OCI-LY7 (cell line): Measurements from ENCODE around the gene MMP23B. TPM values are rescaled to one million over a fixed set of nuclear protein-coding genes. Genes with fewer than 3 reads are reported as not detected.
A peak's percentile ranks its signal among the peaks of the same experiment; 100 is the strongest.
"Not testable (repeated sequence)": the region's sequence is repeated elsewhere in the genome, so short reads cannot be mapped to it uniquely, and the experiment has no call there.

Experiments
- BruUV-seq: library from RNA; stranded (reverse); fragments of 400-500 nt; replicated peaks from 2 replicates; lab custom pipeline; 2021; lab: Mats Ljungman, UMichigan
- CTCF ChIA-PET: fragments of 300-600 bp; sonication (Branson Sonifier 250); formaldehyde crosslinking; loops from one replicate; lab custom pipeline; 2022; ENCODE audit warnings: antibody characterized with exemption; ENCODE audit not compliant: unreplicated experiment; lab: Charles Lee
- POLR2A ChIA-PET: fragments of 300-600 bp; sonication (Branson Sonifier 250); formaldehyde crosslinking; loops from one replicate; lab custom pipeline; 2022; ENCODE audit warnings: antibody characterized with exemption; lab: Charles Lee
- DNase-seq: peaks from one replicate; pipeline ENCODE4 v3.0.0-alpha.2; 2015; ENCODE audit warnings: low spot score
- H2AFZ ChIP-seq: fragments of 200-600 bp; sonication (generic), shearing (Covaris generic); 2 replicates; pipeline ENCODE4 v1.6.1; 2014; ENCODE audit warnings: mild to moderate bottlenecking, antibody characterized with exemption, low read length, moderate library complexity
- H3K27ac ChIP-seq: fragments of 200-600 bp; sonication (generic); 2 replicates; pipeline ENCODE4 v1.5.1; 2014; ENCODE audit warnings: mixed run types, low read depth, mild to moderate bottlenecking, moderate library complexity, low read length, inconsistent platforms; ENCODE audit not compliant: poor library complexity, severe bottlenecking
- H3K36me3 ChIP-seq: fragments of 200-600 bp; sonication (generic); 2 replicates; pipeline ENCODE4 v1.6.1; 2014; ENCODE audit warnings: mild to moderate bottlenecking, antibody characterized with exemption, low read length, moderate library complexity, mixed read lengths; ENCODE audit not compliant: insufficient read depth
- H3K4me1 ChIP-seq: fragments of 200-600 bp; sonication (generic); 2 replicates; pipeline ENCODE4 v1.5.1; 2014; ENCODE audit warnings: mild to moderate bottlenecking, low read length; ENCODE audit not compliant: insufficient read depth, poor library complexity, severe bottlenecking
- H3K4me2 ChIP-seq: fragments of 200-600 bp; sonication (generic); 2 replicates; pipeline ENCODE4 v1.6.1; 2014; ENCODE audit warnings: mild to moderate bottlenecking, low read length
- H3K4me3 ChIP-seq: fragments of 200-600 bp; sonication (generic); 2 replicates; pipeline ENCODE4 v1.5.1; 2014; ENCODE audit warnings: mild to moderate bottlenecking, low read depth, low read length; ENCODE audit not compliant: poor library complexity, severe bottlenecking
- H3K79me2 ChIP-seq: fragments of 200-600 bp; sonication (generic); 2 replicates; pipeline ENCODE4 v1.6.1; 2016; ENCODE audit warnings: low read depth, mild to moderate bottlenecking, low read length, moderate library complexity, mixed read lengths; ENCODE audit not compliant: insufficient read depth
- H3K9me2 ChIP-seq: fragments of 200-600 bp; sonication (generic); 2 replicates; pipeline ENCODE4 v1.6.1; 2016; ENCODE audit warnings: mild to moderate bottlenecking, low read length, mixed read lengths; ENCODE audit not compliant: insufficient read depth
- H3K9me3 ChIP-seq: fragments of 200-600 bp; sonication (generic); 2 replicates; pipeline ENCODE4 v1.6.1; 2014; ENCODE audit warnings: mild to moderate bottlenecking, mixed run types, low read length, mixed read lengths
- H4K20me1 ChIP-seq: fragments of 200-600 bp; sonication (generic); 2 replicates; pipeline ENCODE4 v1.6.1; 2014; ENCODE audit warnings: mild to moderate bottlenecking, antibody characterized with exemption, low read length, moderate library complexity, mixed read lengths; ENCODE audit not compliant: insufficient read depth
- CTCF ChIP-seq: fragments of 200-600 bp; sonication (generic); conservative IDR thresholded peaks from 2 replicates; pipeline ENCODE4 v1.5.1; 2014; ENCODE audit warnings: mild to moderate bottlenecking, antibody characterized with exemption, low read length, moderate library complexity, mixed read lengths
- intact Hi-C: fragments of 100-400 bp; cut with micrococcal nuclease; formaldehyde crosslinking; loops from one replicate; pipeline ENCODE4 v1.10.0; 2022; ENCODE audit not compliant: unreplicated experiment
- total RNA-seq, 2 experiments: library from RNA; depleted of rRNA in 1 of 2; stranded (reverse); fragments of >200 nt in 1 of 2; shearing (Covaris generic) in 1 of 2; gene quantifications; 2 replicates each; pipeline ENCODE4 v1.2.3, GENCODE V29; 2014 to 2022

Gene MMP23B
- total RNA-seq, 2 experiments from 2014 or later: 2.2 to 7.6 TPM

- H3K4me2 ChIP-seq, H3K9me3 ChIP-seq, H3K9me2 ChIP-seq, H3K27ac ChIP-seq, H4K20me1 ChIP-seq, CTCF ChIA-PET, BruUV-seq, H3K4me3 ChIP-seq, POLR2A ChIA-PET, DNase-seq, H2AFZ ChIP-seq, H3K79me2 ChIP-seq, H3K4me1 ChIP-seq, intact Hi-C loops: not testable (repeated sequence)
- H3K36me3 ChIP-seq: peaks cover 56% of the 10 kb centered on the region
Measured at GRCh38 chr1:1646326-1646725, 14.4 kb downstream of the MMP23B start.

DNA sequence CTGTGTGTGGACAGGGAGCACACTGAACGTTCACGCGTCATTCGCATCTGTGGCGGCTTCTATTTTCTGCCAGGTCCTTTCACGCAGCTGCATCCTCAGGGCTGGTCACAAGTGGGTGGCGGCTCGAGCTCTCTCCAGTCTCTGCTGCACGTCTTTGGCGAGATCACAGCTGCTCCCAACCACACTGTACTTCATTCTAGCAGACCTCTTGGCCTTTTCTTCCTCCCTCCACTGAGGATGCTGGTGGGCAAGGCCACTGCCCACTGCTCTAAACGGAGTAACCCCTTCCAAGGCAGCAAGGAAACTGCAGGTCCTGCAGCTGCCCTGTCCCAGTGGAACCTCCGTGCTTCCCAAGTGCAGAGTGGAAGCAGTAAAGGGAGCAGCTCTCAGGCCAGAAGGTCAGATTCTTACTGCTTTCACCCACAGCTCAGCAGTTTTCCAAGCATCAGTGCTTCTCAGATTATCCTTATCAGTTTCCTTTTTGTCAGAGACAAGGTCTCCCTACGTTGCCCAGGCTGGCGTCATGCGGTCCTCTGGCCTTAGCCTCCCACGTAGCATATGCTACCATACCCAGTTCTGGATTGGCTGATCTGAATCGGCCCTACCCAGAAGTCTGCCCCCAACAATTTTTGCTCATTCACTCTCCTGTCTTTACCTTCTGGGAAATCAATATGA is 15.7 kb downstream of the MMP23B start:
- H4K20me1 ChIP-seq, H3K9me3 ChIP-seq, H3K4me2 ChIP-seq, CTCF ChIA-PET, H2AFZ ChIP-seq, DNase-seq, POLR2A ChIA-PET, H3K27ac ChIP-seq, H3K9me2 ChIP-seq, H3K79me2 ChIP-seq, BruUV-seq, H3K4me1 ChIP-seq, intact Hi-C loops, H3K4me3 ChIP-seq: not testable (repeated sequence)
- H3K36me3 ChIP-seq: peaks cover 70% of the 10 kb centered on the region

DNA sequence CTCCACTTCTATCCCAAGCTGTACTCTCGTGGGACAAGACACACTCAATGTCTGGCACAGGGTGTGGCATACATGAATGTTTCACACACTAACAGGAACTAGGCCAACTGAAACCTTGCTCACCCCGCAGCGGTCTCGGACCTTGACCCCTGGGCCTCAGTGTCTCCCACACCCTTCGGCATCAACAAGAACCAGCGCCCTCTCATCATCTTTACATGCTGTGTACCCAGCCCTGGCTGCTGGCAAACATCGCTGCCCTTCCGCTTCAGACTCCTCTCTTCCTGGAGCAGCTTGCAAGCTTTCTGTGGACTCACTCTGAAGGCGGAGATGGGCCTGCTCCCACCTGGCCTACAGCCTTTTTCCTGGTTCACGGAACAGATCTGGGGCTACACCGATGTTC is 16.3 kb downstream of the MMP23B start:
- H3K4me2 ChIP-seq, CTCF ChIA-PET, H4K20me1 ChIP-seq, intact Hi-C loops, BruUV-seq, DNase-seq, H2AFZ ChIP-seq, H3K9me2 ChIP-seq, H3K4me1 ChIP-seq, POLR2A ChIA-PET, H3K79me2 ChIP-seq, H3K4me3 ChIP-seq, H3K27ac ChIP-seq, H3K9me3 ChIP-seq: not testable (repeated sequence)
- H3K36me3 ChIP-seq: peaks cover 75% of the 10 kb centered on the region

DNA sequence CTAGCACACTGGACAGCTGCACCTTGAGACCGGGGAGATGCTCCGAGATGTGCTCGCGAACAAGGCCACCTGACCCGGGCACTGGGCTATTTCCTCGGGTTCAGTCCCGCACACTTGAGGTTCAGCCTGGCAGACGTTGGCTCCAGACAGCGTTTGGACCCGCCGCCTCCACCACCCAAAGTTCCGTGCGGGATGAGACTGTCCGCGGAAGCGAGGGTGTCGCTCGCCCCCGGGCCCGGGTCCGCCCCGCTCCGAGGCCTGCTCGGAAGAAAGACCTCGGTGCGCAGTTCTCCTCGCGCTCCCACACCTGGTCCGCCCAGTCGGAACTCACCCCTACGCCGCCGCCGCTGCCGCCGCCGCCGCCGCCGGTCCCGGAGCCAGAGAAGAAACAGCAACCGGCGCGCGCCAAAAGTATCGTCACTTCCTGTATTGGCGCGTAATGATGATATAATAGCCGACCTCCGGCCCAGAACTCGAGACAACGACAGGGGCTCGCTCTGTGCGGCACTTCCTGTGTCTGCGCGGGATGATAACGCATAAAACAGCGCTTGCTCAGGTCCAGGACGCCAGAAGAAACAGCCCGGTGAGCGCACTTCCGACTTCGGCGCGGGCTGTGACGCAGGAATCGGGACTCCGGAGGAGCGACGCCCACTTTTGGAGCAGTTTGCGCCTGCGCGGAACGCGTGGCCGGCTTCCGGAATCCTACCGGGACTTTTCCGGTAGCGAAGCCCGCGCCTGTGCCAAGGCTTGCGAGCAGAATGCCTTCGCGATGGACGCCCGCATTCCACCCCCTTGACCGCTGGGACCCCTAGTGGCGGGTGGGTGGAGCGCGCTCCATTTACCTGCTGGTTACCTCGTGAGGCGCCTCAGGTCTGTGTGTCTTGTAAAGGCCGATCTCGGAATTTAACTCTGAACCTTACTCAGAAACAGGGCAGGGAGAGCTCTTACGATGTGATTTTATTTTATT is 26.9 kb downstream of the MMP23B start, which contains the start of gene CDK11B:
Gene CDK11B (minus strand): TSS at position 422 of the 967 bp plus-strand sequence. CDS start 1,519 bp downstream, outside the sequence.
- H4K20me1 ChIP-seq, H3K4me1 ChIP-seq, H3K9me3 ChIP-seq, H3K9me2 ChIP-seq, CTCF ChIA-PET, BruUV-seq: not testable (repeated sequence)
- Histone ChIP-seq H3K27ac (peak within 1 kb of the TSS; percentile 81), H3K4me3 (peak within 1 kb of the TSS; percentile 68), H3K36me3 (peaks cover 31% of the 10 kb centered on the region), H3K79me2 (peaks cover 24% of the 10 kb centered on the region; the same call in 1 of the 2 replicates), H3K4me2 (peak within 1 kb of the TSS; percentile 60), H2AFZ (0 out of 2 replicates have a peak within 1 kb of the TSS, but pooled peaks have one; percentile 3)
- DNase-seq: peak; percentile 97
- intact Hi-C loops: loop anchor here (5.0 kb wide), 1 partner anchor 63 kb away; the partner anchor contains the start of gene CDK11A
- POLR2A ChIA-PET: interaction anchor here (0.6 kb wide), 1 partner anchor 20 kb away, joined by 3 read pairs; no protein-coding TSS in a partner anchor
- TF ChIP-seq CTCF: peak; percentile 56

DNA sequence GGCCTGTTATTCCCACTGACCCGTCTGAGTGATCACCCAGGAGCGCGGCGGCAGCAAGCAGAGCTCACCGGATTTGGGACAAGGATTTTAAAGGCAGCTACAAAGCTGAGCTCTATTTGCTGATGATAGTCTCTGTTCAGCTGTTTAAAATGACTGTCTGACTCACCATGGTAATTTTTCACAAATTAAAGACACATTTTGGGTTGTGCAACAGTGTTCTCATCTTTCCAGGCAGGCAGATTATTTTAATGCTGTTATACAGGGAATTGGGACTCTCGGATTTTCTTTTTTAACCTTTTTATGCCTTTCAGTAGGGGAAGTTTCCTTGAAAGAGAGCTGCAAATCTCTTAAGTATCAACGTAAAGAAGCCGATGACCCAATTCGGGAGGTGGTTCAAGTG is 30.4 kb downstream of the MMP23B start:
- H3K4me1 ChIP-seq, CTCF ChIA-PET, BruUV-seq, H4K20me1 ChIP-seq, H3K79me2 ChIP-seq, POLR2A ChIA-PET, H3K9me3 ChIP-seq, H3K4me3 ChIP-seq, H3K27ac ChIP-seq, DNase-seq, intact Hi-C loops, H3K9me2 ChIP-seq, H2AFZ ChIP-seq, H3K4me2 ChIP-seq: not testable (repeated sequence)
- H3K36me3 ChIP-seq: peaks cover 20% of the 10 kb centered on the region
